Sigmoid colon (tissue), 4 donors: ENCODE results near the gene LEKR1.

Source experiments
- CTCF ChIP-seq, 4 experiments: fragments of 450-650 bp in 3 of 4; fragments of 200-600 bp in 1 of 4; IDR thresholded peaks; one replicate each; pipeline ENCODE4 v1.5.1; 2016 to 2019; ENCODE audit warnings: antibody characterized with exemption in 4 of 4, mild to moderate bottlenecking in 3 of 4, moderate library complexity in 2 of 4
- EP300 ChIP-seq, 4 donors: sonication (generic); formaldehyde crosslinking; IDR thresholded peaks; one replicate each; pipeline ENCODE4 v1.6.1; 2017; ENCODE audit warnings: antibody characterized with exemption in 4 of 4
- POLR2A ChIP-seq, 2 donors: fragments of 450-650 bp; IDR thresholded peaks; one replicate each; pipeline ENCODE4 v1.6.1; 2016; ENCODE audit warnings: antibody characterized with exemption in 2 of 2, mild to moderate bottlenecking in 2 of 2, moderate library complexity in 2 of 2

- no peak for TF ChIP-seq CTCF (IDR thresholded peaks at IDR 0.05)
- no peak for TF ChIP-seq POLR2A (IDR thresholded peaks at IDR 0.05)
- no peak for TF ChIP-seq EP300 (IDR thresholded peaks at IDR 0.05)
Observed at GRCh38 chr3:157087373-157087772, 261.2 kb downstream of the LEKR1 start.
